HCT116 (cell line): ENCODE data around the gene EPHB2. TPM values are rescaled to one million over a fixed set of nuclear protein-coding genes. Genes with fewer than 3 reads are reported as not detected.

Experiments
- ATAC-seq: fragments of 200-7000 bp; cut with Tn5 transposase; 2 replicates; pipeline ENCODE4 v1.9.1; 2020; ENCODE audit warnings: mild to moderate bottlenecking, moderate library complexity
- BruUV-seq: library from RNA; stranded (reverse); fragments of 400-500 nt; replicated peaks from 2 replicates; lab custom pipeline; 2021; lab: Mats Ljungman, UMichigan
- CTCF ChIA-PET: fragments of 300-600 bp; sonication (Branson Sonifier 250); formaldehyde crosslinking; loops from one replicate; lab custom pipeline; 2021; ENCODE audit warnings: antibody characterized with exemption; lab: Charles Lee
- POLR2A ChIA-PET: fragments of 300-600, 350-600 bp; sonication (Branson Sonifier 250); formaldehyde crosslinking; loops from one replicate; lab custom pipeline; 2021; ENCODE audit warnings: antibody characterized with exemption; lab: Charles Lee
- RAD21 ChIA-PET, 2 experiments: fragments of 300-600 bp; sonication (Branson Sonifier 250); formaldehyde crosslinking; loops; one replicate each; lab custom pipeline; 2023; ENCODE audit warnings: low total read pairs in 2 of 2; ENCODE audit not compliant: uncharacterized antibody in 2 of 2, unreplicated experiment in 2 of 2, low non-redundant PET in 1 of 2; lab: Charles Lee
- DNase-seq: peaks from one replicate; pipeline ENCODE4 v3.0.0-alpha.2; 2010; ENCODE audit warnings: low read depth, low spot score
- H2AFZ ChIP-seq: fragments of 200-600 bp; shearing (Covaris generic), sonication (generic); 2 replicates; pipeline ENCODE4 v1.6.1; 2017; ENCODE audit warnings: low read depth, mixed run types, mixed read lengths, antibody characterized with exemption, low read length; ENCODE audit not compliant: poor library complexity, severe bottlenecking
- H3K27ac ChIP-seq: 2 replicates; pipeline ENCODE4 v1.5.1; 2012; ENCODE audit warnings: low read depth, low read length
- H3K27me3 ChIP-seq: fragments of 200-600 bp; sonication (generic); 2 replicates; pipeline ENCODE4 v1.6.1; 2016; ENCODE audit warnings: mixed run types, low read length, mixed read lengths; ENCODE audit not compliant: insufficient read depth
- H3K36me3 ChIP-seq, 2 experiments: fragments of 200-500 bp in 1 of 2; fragments of 200-600 bp in 1 of 2; sonication (Bioruptor generic) in 1 of 2; sonication (generic) in 1 of 2; 2 replicates each; pipeline versions ENCODE4 v1.5.1 to v1.6.1; 2014 to 2016; ENCODE audit warnings: low read length in 2 of 2, inconsistent platforms in 1 of 2, mixed read lengths in 1 of 2, mixed run types in 1 of 2; ENCODE audit not compliant: insufficient read depth in 2 of 2, control insufficient read depth in 1 of 2
- H3K4me1 ChIP-seq, 2 experiments: fragments of 200-600 bp in 1 of 2; sonication (generic) in 1 of 2; 2 replicates each; pipeline versions ENCODE4 v1.5.1 to v1.6.1; 2012 to 2017; ENCODE audit warnings: low read length in 2 of 2, inconsistent platforms in 1 of 2, mild to moderate bottlenecking in 1 of 2, mixed read lengths in 1 of 2, mixed run types in 1 of 2, moderate library complexity in 1 of 2; ENCODE audit not compliant: insufficient read depth in 2 of 2, control insufficient read depth in 1 of 2
- H3K4me2 ChIP-seq: fragments of 200-600 bp; sonication (generic); 2 replicates; pipeline ENCODE4 v1.6.1; 2017; ENCODE audit warnings: mixed run types, low read length, mixed read lengths
- H3K4me3 ChIP-seq, 2 experiments: fragments of 200-600 bp in 1 of 2; sonication (generic) in 1 of 2; replicated peaks in 1 of 2; 2 replicates each; pipeline ENCODE4 v1.5.1; 2011 to 2016; ENCODE audit warnings: low read length in 2 of 2, control low read depth in 1 of 2, low read depth in 1 of 2, mild to moderate bottlenecking in 1 of 2, mixed read lengths in 1 of 2, mixed run types in 1 of 2
- H3K79me2 ChIP-seq: fragments of 200-600 bp; sonication (generic); 2 replicates; pipeline ENCODE4 v1.6.1; 2017; ENCODE audit warnings: mild to moderate bottlenecking, mixed run types, low read length, moderate library complexity, mixed read lengths; ENCODE audit not compliant: insufficient read depth
- H3K9ac ChIP-seq: fragments of 200-600 bp; sonication (generic); 2 replicates; pipeline ENCODE4 v1.6.1; 2016; ENCODE audit warnings: low read length, mixed read lengths
- H3K9me2 ChIP-seq: fragments of 200-600 bp; sonication (generic), shearing (Covaris generic); 2 replicates; pipeline ENCODE4 v1.6.1; 2017; ENCODE audit warnings: mixed run types, mild to moderate bottlenecking, moderate library complexity; ENCODE audit not compliant: insufficient read depth
- H3K9me3 ChIP-seq, 2 experiments: fragments of 200-500 bp in 1 of 2; fragments of 200-600 bp in 1 of 2; sonication (Bioruptor generic) in 1 of 2; sonication (generic) in 1 of 2; 2 replicates each; pipeline ENCODE4 v1.6.1; 2014 to 2017; ENCODE audit warnings: low read length in 2 of 2, mixed read lengths in 2 of 2, inconsistent platforms in 1 of 2, low read depth in 1 of 2, mild to moderate bottlenecking in 1 of 2, mixed run types in 1 of 2, moderate library complexity in 1 of 2; ENCODE audit not compliant: control insufficient read depth in 1 of 2, insufficient read depth in 1 of 2
- H4K20me1 ChIP-seq: fragments of 200-600 bp; sonication (generic), shearing (Covaris generic); 2 replicates; pipeline ENCODE4 v1.6.1; 2017; ENCODE audit warnings: mixed run types, mild to moderate bottlenecking, moderate library complexity; ENCODE audit not compliant: insufficient read depth
- EZH2 ChIP-seq: fragments of 200-600 bp; sonication (generic); IDR thresholded peaks from 2 replicates; pipeline ENCODE4 v1.6.1; 2017; ENCODE audit warnings: antibody characterized with exemption, mixed run types
- MAX ChIP-seq: IDR thresholded peaks from 2 replicates; pipeline ENCODE4 v1.6.1; 2012
- POLR2AphosphoS5 ChIP-seq: IDR thresholded peaks from 2 replicates; pipeline ENCODE4 v1.6.1; 2011; ENCODE audit warnings: mild to moderate bottlenecking, low read depth, low read length, moderate library complexity
- SIN3A ChIP-seq: IDR thresholded peaks from 2 replicates; pipeline ENCODE4 v1.6.1; 2012; ENCODE audit warnings: low read depth
- SP1 ChIP-seq: IDR thresholded peaks from 2 replicates; pipeline ENCODE4 v1.6.1; 2012; ENCODE audit warnings: low read depth
- SRF ChIP-seq: IDR thresholded peaks from 2 replicates; pipeline ENCODE4 v1.6.1; 2012; ENCODE audit warnings: low read depth
- ZNF274 ChIP-seq: fragments of 200-500 bp; sonication (Bioruptor generic); IDR thresholded peaks from 2 replicates; pipeline ENCODE4 v1.6.1; 2014; ENCODE audit warnings: mild to moderate bottlenecking, low read depth, low read length, inconsistent platforms
- intact Hi-C: fragments of 100-400 bp; cut with micrococcal nuclease; formaldehyde crosslinking; loops from 2 replicates; pipeline ENCODE4 v1.10.0; 2022
- total RNA-seq: library from RNA; stranded (reverse); gene quantifications from one replicate; pipeline ENCODE4 v1.2.1, GENCODE V29; 2021; ENCODE audit not compliant: unreplicated experiment
- TF ChIP-seq, protein P1 (sequence below): IDR thresholded peaks from 2 replicates; pipeline ENCODE4 v1.6.1; 2012
- TF ChIP-seq, protein P2 (sequence below), 3 experiments: fragments of 200-600 bp in 1 of 3; sonication (generic) in 1 of 3; IDR thresholded peaks in 2 of 3; conservative IDR thresholded peaks in 1 of 3; 2 replicates each; pipeline ENCODE4 v1.5.1; 2012 to 2017; ENCODE audit warnings: low read depth in 2 of 3, low read length in 2 of 3, antibody characterized with exemption in 1 of 3, borderline replicate concordance in 1 of 3, control low read depth in 1 of 3, mild to moderate bottlenecking in 1 of 3, mixed read lengths in 1 of 3, mixed run types in 1 of 3, moderate library complexity in 1 of 3; ENCODE audit not compliant: insufficient read depth in 1 of 3

EPHB2 gene
- total RNA-seq, 1 experiment from 2014 or later = 19.5 TPM

GRCh38 chr1:22876359-22877111 is 165.9 kb downstream of the EPHB2 start:
- Histone ChIP-seq H3K79me2 (no peaks in the 10 kb centered on the region), H3K4me3 (no peak overlapping the region), H4K20me1 (no peaks in the 10 kb centered on the region), H3K9me2 (no peaks in the 10 kb centered on the region), H3K9ac (no peak overlapping the region), H2AFZ (no peak overlapping the region), H3K4me1 (0 out of 4 replicates have a peak, but pooled peaks cover 0 to 7% of the 10 kb centered on the region in 2 experiments), H3K27me3 (no peaks in the 10 kb centered on the region), H3K36me3 (no peaks in the 10 kb centered on the region), H3K9me3 (no peaks in the 10 kb centered on the region), H3K4me2 (no peak overlapping the region), H3K27ac (no peak overlapping the region)
- TF ChIP-seq SRF (no peak), ZNF274 (no peak), SIN3A (no peak), POLR2AphosphoS5 (no peak), EZH2 (no peak), SP1 (no peak), MAX (no peak)
- TF ChIP-seq, protein P1, sequence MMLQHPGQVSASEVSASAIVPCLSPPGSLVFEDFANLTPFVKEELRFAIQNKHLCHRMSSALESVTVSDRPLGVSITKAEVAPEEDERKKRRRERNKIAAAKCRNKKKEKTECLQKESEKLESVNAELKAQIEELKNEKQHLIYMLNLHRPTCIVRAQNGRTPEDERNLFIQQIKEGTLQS = no peak
- TF ChIP-seq, protein P2, sequence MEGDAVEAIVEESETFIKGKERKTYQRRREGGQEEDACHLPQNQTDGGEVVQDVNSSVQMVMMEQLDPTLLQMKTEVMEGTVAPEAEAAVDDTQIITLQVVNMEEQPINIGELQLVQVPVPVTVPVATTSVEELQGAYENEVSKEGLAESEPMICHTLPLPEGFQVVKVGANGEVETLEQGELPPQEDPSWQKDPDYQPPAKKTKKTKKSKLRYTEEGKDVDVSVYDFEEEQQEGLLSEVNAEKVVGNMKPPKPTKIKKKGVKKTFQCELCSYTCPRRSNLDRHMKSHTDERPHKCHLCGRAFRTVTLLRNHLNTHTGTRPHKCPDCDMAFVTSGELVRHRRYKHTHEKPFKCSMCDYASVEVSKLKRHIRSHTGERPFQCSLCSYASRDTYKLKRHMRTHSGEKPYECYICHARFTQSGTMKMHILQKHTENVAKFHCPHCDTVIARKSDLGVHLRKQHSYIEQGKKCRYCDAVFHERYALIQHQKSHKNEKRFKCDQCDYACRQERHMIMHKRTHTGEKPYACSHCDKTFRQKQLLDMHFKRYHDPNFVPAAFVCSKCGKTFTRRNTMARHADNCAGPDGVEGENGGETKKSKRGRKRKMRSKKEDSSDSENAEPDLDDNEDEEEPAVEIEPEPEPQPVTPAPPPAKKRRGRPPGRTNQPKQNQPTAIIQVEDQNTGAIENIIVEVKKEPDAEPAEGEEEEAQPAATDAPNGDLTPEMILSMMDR (IDR thresholded peaks at IDR 0.05 in 2 of 3, conservative IDR thresholded peaks at IDR 0.05 in 1 of 3; ENCODE audit: borderline replicate concordance in 1 of 3, insufficient read depth in 1 of 3, low read depth in 2 of 3, low read length in 2 of 3) = no peak
- POLR2A ChIA-PET = no interaction called here
- intact Hi-C loops = no loop called here
- RAD21 ChIA-PET = no interaction called here
- DNase-seq = no peak
- no TSS peak for BruUV-seq
- ATAC-seq = no peak
- CTCF ChIA-PET = no interaction called here
